Adrenal gland (tissue), 12 donors: ENCODE measurements around the gene ARVCF. TPM values are rescaled to one million over a fixed set of nuclear protein-coding genes. Genes with fewer than 3 reads are reported as not detected.

Experiments used
- DNase-seq, 7 donors: peaks; one replicate each; pipeline ENCODE4 v3.0.0-alpha.2; 2019 to 2020
- H3K27ac ChIP-seq, 5 donors: fragments of 200-600 bp; sonication (generic) in 4 of 5; 1 replicate in 3 of 5; 2 replicates in 2 of 5; pipeline versions ENCODE4 v1.5.1 to v1.8.0; 2016 to 2020; ENCODE audit warnings: mild to moderate bottlenecking in 1 of 5
- H3K27me3 ChIP-seq: fragments of 200-600 bp; 2 replicates; pipeline ENCODE4 v1.8.0; 2021
- H3K36me3 ChIP-seq, 2 donors: fragments of 200-600 bp; replicated peaks in 1 of 2; 1 replicate in 1 of 2; 2 replicates in 1 of 2; pipeline versions ENCODE4 v1.5.1 to v1.8.0; 2018 to 2022
- H3K4me1 ChIP-seq, 2 donors: fragments of 200-600 bp; replicated peaks in 1 of 2; 1 replicate in 1 of 2; 2 replicates in 1 of 2; pipeline versions ENCODE4 v1.5.1 to v1.8.0; 2018 to 2021
- H3K4me3 ChIP-seq, 4 donors: fragments of 200-600 bp; sonication (generic) in 3 of 4; one replicate each; pipeline ENCODE4 v1.5.1; 2016 to 2018
- H3K9me3 ChIP-seq, 3 donors: fragments of 200-600 bp; sonication (generic) in 1 of 3; replicated peaks in 1 of 3; 1 replicate in 2 of 3; 2 replicates in 1 of 3; pipeline versions ENCODE4 v1.5.1 to v1.8.0; 2016 to 2021
- POLR2A ChIP-seq, 2 donors: fragments of 450-650 bp; IDR thresholded peaks; one replicate each; pipeline ENCODE4 v1.6.1; 2017; ENCODE audit warnings: antibody characterized with exemption in 2 of 2, mild to moderate bottlenecking in 2 of 2, moderate library complexity in 1 of 2
- WGBS, 4 donors: extraction: QIAGEN DNeasy Blood & Tissue Kit in 2 of 4; methylation state at CpG; one replicate each; pipeline versions ENCODE4 v1.1.5 to v1.1.7; 2013 to 2017; 5-methylcytosine and 5-hydroxymethylcytosine counted together
- intact Hi-C, 2 donors: fragments of 100-400 bp; cut with DNase I; formaldehyde crosslinking; loops; one replicate each; pipeline versions ENCODE4 v1.14.1 to v1.15.0; 2022 to 2023
- polyA plus RNA-seq, 3 donors: library from polyadenylated mRNA; stranded (reverse); fragments of 200-250 nt in 2 of 3; fragments of 350-450 nt in 1 of 3; fragmentation: Illumina TruSeq in 1 of 3; extraction: RNeasy Lipid Tissue Mini Kit (QIAGEN cat#74804) in 1 of 3; gene quantifications; one replicate each; pipeline ENCODE4 v1.2.3, GENCODE V29; 2013 to 2014
- total RNA-seq, 9 donors: library from RNA; depleted of rRNA in 4 of 9; stranded (reverse); fragments of >200 nt in 4 of 9; fragments of 120-200 nt in 1 of 9; fragmentation: NEBNext Ultra II Directional in 1 of 9; extraction: Animal tissue kit (Norgen Biotek cat#: 25700) in 1 of 9; gene quantifications; one replicate each; pipeline versions ENCODE4 v1.1.0 to v1.2.4, GENCODE V29; 2013 to 2023
- TF ChIP-seq, protein P1 (sequence below), 6 experiments: fragments of 450-650 bp in 4 of 6; fragments of 200-600 bp in 2 of 6; sonication (generic) in 1 of 6; IDR thresholded peaks; 1 replicate in 5 of 6; 2 replicates in 1 of 6; pipeline versions ENCODE4 v1.5.1 to v1.8.0; 2016 to 2021; ENCODE audit warnings: antibody characterized with exemption in 6 of 6, mild to moderate bottlenecking in 2 of 6, moderate library complexity in 1 of 6
- donor health status: healthy with polysubstance abuse.
- donor health status: Bipolar disorder and iron deficiency.
- donor health status: DM: yes; HTN: yes; CAD: no.
- donor health status: DM: no; HTN: no; CAD: no.
- donor health status: DM: no; HTN: no; CAD: no.
- donor health status: DM: yes; HTN: yes; CAD: no.

Gene ARVCF
- total and polyA plus RNA-seq, 12 donors: 1.2 to 74.8 (median 18.6) TPM

DNA sequence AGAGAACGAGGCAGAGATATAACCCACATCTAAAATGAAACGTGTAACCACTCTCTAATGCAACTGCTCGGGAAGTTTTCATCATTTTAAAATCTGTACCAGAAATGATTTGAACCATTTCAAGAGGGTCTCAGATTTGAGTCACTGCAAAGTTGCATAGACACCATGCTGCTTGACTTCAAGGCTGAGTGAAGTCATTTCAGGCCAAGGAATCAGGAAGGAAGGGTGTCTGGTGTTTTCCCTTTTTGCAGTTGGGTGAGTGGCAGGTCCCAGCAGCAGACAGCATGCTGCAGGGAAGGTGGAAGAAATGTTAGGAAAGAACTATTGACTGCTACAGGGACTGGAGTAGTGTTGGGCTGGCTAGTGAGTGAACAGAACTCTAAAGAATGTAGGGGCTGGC lies 20.8 kb upstream of the ARVCF start:
- H3K4me1 ChIP-seq: peaks cover 14 to 19% of the 10 kb centered on the region in 2 donors
- no peak for DNase-seq
- H3K4me3 ChIP-seq: no peak overlapping the region
- 82 to 100% (median 89%) methylated on average over 3 of the region's 3 CpGs for WGBS, 4 donors
- H3K36me3 ChIP-seq: peaks cover 0 to 14% of the 10 kb centered on the region in 2 donors
- no peaks in the 10 kb centered on the region for H3K27me3 ChIP-seq
- no peak overlapping the region for H3K27ac ChIP-seq
- intact Hi-C loops: no loop called here
- H3K9me3 ChIP-seq: no peaks in the 10 kb centered on the region
- TF ChIP-seq, protein P1, sequence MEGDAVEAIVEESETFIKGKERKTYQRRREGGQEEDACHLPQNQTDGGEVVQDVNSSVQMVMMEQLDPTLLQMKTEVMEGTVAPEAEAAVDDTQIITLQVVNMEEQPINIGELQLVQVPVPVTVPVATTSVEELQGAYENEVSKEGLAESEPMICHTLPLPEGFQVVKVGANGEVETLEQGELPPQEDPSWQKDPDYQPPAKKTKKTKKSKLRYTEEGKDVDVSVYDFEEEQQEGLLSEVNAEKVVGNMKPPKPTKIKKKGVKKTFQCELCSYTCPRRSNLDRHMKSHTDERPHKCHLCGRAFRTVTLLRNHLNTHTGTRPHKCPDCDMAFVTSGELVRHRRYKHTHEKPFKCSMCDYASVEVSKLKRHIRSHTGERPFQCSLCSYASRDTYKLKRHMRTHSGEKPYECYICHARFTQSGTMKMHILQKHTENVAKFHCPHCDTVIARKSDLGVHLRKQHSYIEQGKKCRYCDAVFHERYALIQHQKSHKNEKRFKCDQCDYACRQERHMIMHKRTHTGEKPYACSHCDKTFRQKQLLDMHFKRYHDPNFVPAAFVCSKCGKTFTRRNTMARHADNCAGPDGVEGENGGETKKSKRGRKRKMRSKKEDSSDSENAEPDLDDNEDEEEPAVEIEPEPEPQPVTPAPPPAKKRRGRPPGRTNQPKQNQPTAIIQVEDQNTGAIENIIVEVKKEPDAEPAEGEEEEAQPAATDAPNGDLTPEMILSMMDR (IDR thresholded peaks at IDR 0.05): no peak
- no peak for TF ChIP-seq POLR2A (IDR thresholded peaks at IDR 0.05)

DNA sequence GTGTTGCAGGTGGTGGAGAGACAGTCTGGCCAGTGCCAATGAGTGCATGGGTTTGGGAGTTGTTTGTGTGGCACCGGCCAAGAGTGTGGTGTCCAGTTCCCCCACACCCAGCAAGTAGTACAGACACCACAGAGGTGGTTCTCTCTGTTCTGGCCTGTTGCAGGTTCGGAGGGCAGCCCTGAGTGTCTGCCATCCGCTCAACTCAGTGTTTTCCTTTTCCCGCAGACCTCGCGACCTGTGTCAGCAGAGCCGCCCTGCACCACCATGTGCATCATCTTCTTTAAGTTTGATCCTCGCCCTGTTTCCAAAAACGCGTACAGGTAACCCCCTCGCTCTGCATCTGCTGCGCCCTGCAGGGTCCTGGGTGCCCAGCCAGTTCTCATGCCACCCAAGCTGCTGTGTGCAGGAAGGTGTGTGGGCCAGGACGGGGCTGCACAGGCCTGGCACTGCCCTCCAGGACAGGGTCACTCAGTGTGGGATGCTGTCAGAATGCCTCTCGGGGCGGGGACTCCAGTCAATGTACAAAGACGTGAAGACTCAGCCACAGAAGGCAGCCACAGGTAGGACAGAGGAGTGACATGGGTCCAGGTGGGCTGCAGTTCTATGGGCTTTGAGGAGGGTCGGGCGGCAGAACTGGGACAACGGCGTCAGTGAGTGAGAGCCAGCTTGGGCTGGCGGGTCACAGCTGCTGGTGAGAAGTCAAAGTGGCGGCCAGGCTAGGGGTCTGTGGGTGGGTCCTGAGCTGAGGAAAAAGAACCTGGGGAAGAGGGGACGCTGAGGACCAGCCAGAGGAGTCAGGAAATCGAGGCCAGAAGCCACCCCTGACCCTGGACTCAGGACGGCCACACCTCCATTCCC lies 20.1 kb upstream of the ARVCF start:
- Histone ChIP-seq H3K4me3 (no peak overlapping the region), H3K27me3 (no peaks in the 10 kb centered on the region), H3K4me1 (peaks cover 19 to 23% of the 10 kb centered on the region in 2 donors), H3K27ac (no peak overlapping the region), H3K9me3 (no peaks in the 10 kb centered on the region), H3K36me3 (peaks cover 0 to 14% of the 10 kb centered on the region in 2 donors)
- 94 to 98% (median 97%) methylated on average over 21 to 25 of the region's 25 CpGs for WGBS, 4 donors
- DNase-seq: no peak
- TF ChIP-seq, protein P1 (IDR thresholded peaks at IDR 0.05): no peak
- no peak for TF ChIP-seq POLR2A (IDR thresholded peaks at IDR 0.05)
- intact Hi-C loops: no loop called here

DNA sequence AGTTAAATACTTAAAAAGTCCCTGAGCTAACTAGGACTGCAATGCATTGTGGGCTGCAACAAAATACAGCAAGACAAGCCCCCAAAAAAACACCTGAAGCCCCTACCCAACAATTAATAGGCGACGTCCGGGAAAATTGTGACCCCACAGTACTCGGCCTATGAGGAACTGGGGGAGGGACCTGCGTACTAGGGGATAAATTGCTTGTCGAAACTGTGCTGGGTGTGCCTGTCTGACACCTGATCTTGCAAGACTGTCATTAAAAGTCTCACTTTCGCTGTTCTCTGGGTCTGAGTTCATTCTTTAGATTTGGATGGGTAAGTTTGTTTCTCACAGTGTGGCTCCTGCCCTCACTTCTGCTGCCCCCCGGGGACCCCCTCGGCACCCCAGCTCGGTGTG lies 19.5 kb upstream of the ARVCF start:
- peaks cover 19 to 23% of the 10 kb centered on the region in 2 donors for H3K4me1 ChIP-seq
- no peak overlapping the region for H3K4me3 ChIP-seq
- intact Hi-C loops: no loop called here
- H3K36me3 ChIP-seq: peaks cover 0 to 20% of the 10 kb centered on the region in 2 donors
- DNase-seq: no peak
- H3K9me3 ChIP-seq: no peaks in the 10 kb centered on the region
- H3K27ac ChIP-seq: no peak overlapping the region
- TF ChIP-seq, protein P1 (IDR thresholded peaks at IDR 0.05): no peak
- no peak for TF ChIP-seq POLR2A (IDR thresholded peaks at IDR 0.05)
- no peaks in the 10 kb centered on the region for H3K27me3 ChIP-seq
- 86 to 94% (median 91%) methylated on average over 9 to 10 of the region's 10 CpGs for WGBS, 4 donors

DNA sequence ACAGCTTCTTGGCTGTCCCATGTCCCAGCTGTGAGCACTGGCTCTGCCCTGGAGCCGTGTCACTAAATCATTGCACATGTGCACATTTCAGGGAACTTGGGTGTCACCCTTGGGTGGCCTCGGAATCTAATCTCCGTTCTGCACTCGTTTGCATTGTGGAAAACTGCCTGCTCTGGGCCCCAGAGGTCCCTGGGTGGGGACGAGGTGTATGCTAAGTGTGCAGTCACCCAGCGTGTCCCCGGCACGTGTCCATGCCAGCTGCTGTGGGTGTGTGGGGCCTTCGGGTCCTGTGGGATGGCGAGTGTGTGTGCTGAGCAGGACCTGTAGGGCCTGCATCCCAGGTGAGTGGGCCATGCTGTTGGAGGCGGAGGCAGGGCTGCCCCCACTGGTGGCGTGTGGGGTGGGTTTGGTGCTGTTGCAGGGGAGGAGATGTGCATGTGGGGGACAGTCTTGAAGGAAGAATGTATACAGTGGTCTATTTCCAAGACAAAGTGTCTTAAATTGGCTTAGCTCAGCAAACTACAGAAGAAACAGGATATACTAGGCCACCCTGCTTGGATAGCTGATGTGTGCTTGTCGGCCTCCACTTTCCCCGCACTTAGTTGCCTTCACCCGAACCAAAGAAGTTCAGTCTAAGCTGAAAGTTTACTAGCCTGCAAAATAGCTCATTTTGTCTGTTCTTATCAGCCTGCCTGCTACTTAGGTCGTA lies 18.9 kb upstream of the ARVCF start:
- Histone ChIP-seq H3K9me3 (no peaks in the 10 kb centered on the region), H3K4me3 (no peak overlapping the region), H3K27me3 (no peaks in the 10 kb centered on the region), H3K27ac (no peak overlapping the region), H3K4me1 (peaks cover 19 to 23% of the 10 kb centered on the region in 2 donors), H3K36me3 (peaks cover 0 to 16% of the 10 kb centered on the region in 2 donors)
- no peak for TF ChIP-seq POLR2A (IDR thresholded peaks at IDR 0.05)
- TF ChIP-seq, protein P1 (IDR thresholded peaks at IDR 0.05): no peak
- 83 to 87% (median 85%) methylated on average over 4 to 16 of the region's 16 CpGs for WGBS, 4 donors
- intact Hi-C loops: no loop called here
- DNase-seq: peak in 1 of 7 donors; percentile 17
